WTC11 (cell line): ENCODE measurements around the gene DERA. TPM values are rescaled to one million over a fixed set of nuclear protein-coding genes. Genes with fewer than 3 reads are reported as not detected.

ENCODE experiments used
- ATAC-seq: fragments of 200-7000 bp; cut with Tn5 transposase; 2 replicates; pipeline ENCODE4 v1.10.0; 2021; ENCODE audit warnings: mild to moderate bottlenecking, moderate library complexity
- CTCF ChIA-PET: fragments of 300-600 bp; sonication (Branson Sonifier 250); formaldehyde crosslinking; loops from one replicate; lab custom pipeline; 2021; ENCODE audit warnings: antibody characterized with exemption; lab: Charles Lee
- POLR2A ChIA-PET: fragments of 350-600 bp; sonication (Branson Sonifier 250); formaldehyde crosslinking; loops from one replicate; lab custom pipeline; 2021; ENCODE audit warnings: antibody characterized with exemption; lab: Charles Lee
- DNase-seq: peaks from one replicate; pipeline ENCODE4 v3.0.0; 2021; ENCODE audit warnings: low spot score
- H3K27ac Mint-ChIP-seq: 2 replicates; pipeline ENCODE4 v1.8.0; 2021; ENCODE audit warnings: mixed read lengths
- H3K27me3 Mint-ChIP-seq: 2 replicates; pipeline ENCODE4 v1.8.0; 2021; ENCODE audit warnings: low read depth, mild to moderate bottlenecking, moderate library complexity, mixed read lengths
- H3K36me3 Mint-ChIP-seq: 2 replicates; pipeline ENCODE4 v1.8.0; 2021; ENCODE audit warnings: mixed read lengths
- H3K4me1 Mint-ChIP-seq: 2 replicates; pipeline ENCODE4 v1.8.0; 2022; ENCODE audit warnings: mixed read lengths
- H3K4me3 Mint-ChIP-seq: 2 replicates; pipeline ENCODE4 v1.8.0; 2021; ENCODE audit warnings: mild to moderate bottlenecking, moderate library complexity, mixed read lengths
- H3K9me3 Mint-ChIP-seq: 2 replicates; pipeline ENCODE4 v1.8.0; 2021; ENCODE audit warnings: mixed read lengths
- MAX ChIP-seq: sonication (generic); formaldehyde crosslinking; IDR thresholded peaks from 2 replicates; pipeline ENCODE4 v1.8.0; 2022; ENCODE audit warnings: mild to moderate bottlenecking, missing genetic modification reagents
- TP53 ChIP-seq: sonication (generic); formaldehyde crosslinking; IDR thresholded peaks from 2 replicates; pipeline ENCODE4 v1.8.1; 2023; ENCODE audit warnings: mild to moderate bottlenecking, missing genetic modification reagents
- total RNA-seq: library from RNA; stranded (reverse); gene quantifications from 3 replicates; pipeline ENCODE4 v1.2.3, GENCODE V29; 2021

DERA gene
- total RNA-seq, 1 experiment from 2014 or later, result 22.4 TPM

DNA sequence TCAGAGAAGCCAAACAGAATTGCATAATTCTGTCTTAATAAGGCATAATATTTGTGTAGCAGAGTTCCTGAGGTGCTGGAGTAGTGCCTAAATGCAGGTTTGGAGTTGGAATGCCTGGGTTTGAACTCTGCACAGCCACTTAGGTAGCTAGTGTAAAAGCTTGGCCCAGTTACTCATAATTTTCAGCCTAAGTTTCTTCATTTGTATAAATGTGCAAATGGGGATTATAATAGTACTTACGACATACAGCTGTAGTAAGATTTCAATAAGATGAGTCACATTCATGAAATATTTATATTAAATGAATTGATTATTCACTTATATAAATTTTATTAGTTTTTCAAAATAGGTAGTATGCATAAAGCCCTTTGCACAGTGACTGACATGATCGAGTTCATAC is 175.8 kb downstream of the DERA start:
- H3K27ac Mint-ChIP-seq, result no peak overlapping the region
- H3K36me3 Mint-ChIP-seq, result peaks cover 10% of the 10 kb centered on the region
- ChIA-PET POLR2A (no interaction called here), CTCF (interaction anchor here (1.0 to 1.6 kb wide), 2 partner anchors 10 to 35 kb away, joined by 3 to 6 read pairs; no protein-coding TSS in a partner anchor)
- ATAC-seq (no peak), DNase-seq (no peak)
- no peak overlapping the region for H3K4me3 Mint-ChIP-seq
- peaks cover 16% of the 10 kb centered on the region for H3K9me3 Mint-ChIP-seq
- peaks cover 31% of the 10 kb centered on the region for H3K4me1 Mint-ChIP-seq
- TF ChIP-seq TP53 (CRISPR knock-in tag) (no peak), MAX (CRISPR knock-in tag) (no peak)
- TF ChIP-seq, all 79 proteins: peak for 0
- no peaks in the 10 kb centered on the region for H3K27me3 Mint-ChIP-seq

Other genes with a start within 250 kb of the DERA start
- 3.9 to 7.5 TPM (median 5.0 TPM) in 3 replicates for gene EPS8, start 121.9 kb upstream of the DERA start, total RNA-seq
- gene STRAP, start 28.9 kb upstream of the DERA start, total RNA-seq, result 196 to 221 TPM (median 201 TPM) in 3 replicates